Measurements from ENCODE around the gene LIN7A. TPM values are rescaled to one million over a fixed set of nuclear protein-coding genes. Genes with fewer than 3 reads are reported as not detected.
"Not testable (repeated sequence)": the region's sequence is repeated elsewhere in the genome, so short reads cannot be mapped to it uniquely, and the experiment has no call there.

Gene LIN7A
- total RNA-seq, 5 donors from 2014 or later (not counting 1 experiment from before 2014, with no cell fraction given): 0.03 to 0.12 TPM; not detected in 3

GRCh38 chr12:80884651-80885050, 53.1 kb downstream of the LIN7A start:
- Histone ChIP-seq H3K4me3 (ENCODE audit: control insufficient read depth in 1 of 2, extremely low read depth in 1 of 2, low read length in 1 of 2) (no peak overlapping the region), H3K27me3 (replicated peaks in 1 of 2; ENCODE audit: control insufficient read depth in 2 of 2, extremely low read depth in 1 of 2, insufficient read depth in 2 of 2, low read length in 1 of 2) (no peaks in the 10 kb centered on the region), H3K9me3 (no peaks in the 10 kb centered on the region), H3K36me3 (ENCODE audit: control insufficient read depth in 2 of 2, extremely low read depth in 1 of 2, insufficient read depth in 1 of 2, low read length in 1 of 2) (no peaks in the 10 kb centered on the region), H3K4me1 (ENCODE audit: control insufficient read depth in 1 of 2, extremely low read depth in 1 of 2, insufficient read depth in 2 of 2, low read length in 2 of 2) (no peaks in the 10 kb centered on the region), H3K27ac (ENCODE audit: low read length) (no peak overlapping the region)
- no CpG with 5 or more reads among the region's 1 CpG for WGBS (ENCODE audit: insufficient coverage)
- ChIA-PET POLR2A (no interaction called here), CTCF (no interaction called here)
- no peak for DNase-seq
- Mint-ChIP-seq H3K4me1 (no peaks in the 10 kb centered on the region), H3K36me3 (no peaks in the 10 kb centered on the region), H3K4me3 (no peak overlapping the region), H3K9me3 (peaks cover 3 to 9% (median 7%) of the 10 kb centered on the region in 3 donors), H3K27me3 (no peaks in the 10 kb centered on the region), H3K27ac (no peak overlapping the region)
- ATAC-seq (replicated peaks in 1 of 4): no peak

DNA sequence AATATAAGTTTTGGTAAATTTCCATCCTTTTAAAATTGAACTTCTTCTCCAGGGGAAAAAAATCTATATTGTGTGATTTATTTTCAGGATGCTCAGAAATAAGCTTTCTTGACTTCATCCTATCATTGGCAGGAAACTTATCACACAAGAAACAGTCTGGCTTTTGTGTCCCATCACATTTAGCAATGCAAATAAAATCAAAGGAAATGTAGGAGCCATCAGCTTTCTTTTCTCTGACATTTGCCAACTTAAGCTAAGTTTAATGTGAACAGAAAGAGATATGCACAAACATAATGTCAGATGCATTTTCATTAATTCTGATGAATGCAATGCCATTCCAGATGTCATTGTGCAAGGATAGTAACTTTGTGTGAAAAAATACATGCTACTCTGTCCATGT, 56.6 kb downstream of the LIN7A start:
- H3K4me3 Mint-ChIP-seq: no peak overlapping the region
- ATAC-seq (replicated peaks in 1 of 4): no peak

DNA sequence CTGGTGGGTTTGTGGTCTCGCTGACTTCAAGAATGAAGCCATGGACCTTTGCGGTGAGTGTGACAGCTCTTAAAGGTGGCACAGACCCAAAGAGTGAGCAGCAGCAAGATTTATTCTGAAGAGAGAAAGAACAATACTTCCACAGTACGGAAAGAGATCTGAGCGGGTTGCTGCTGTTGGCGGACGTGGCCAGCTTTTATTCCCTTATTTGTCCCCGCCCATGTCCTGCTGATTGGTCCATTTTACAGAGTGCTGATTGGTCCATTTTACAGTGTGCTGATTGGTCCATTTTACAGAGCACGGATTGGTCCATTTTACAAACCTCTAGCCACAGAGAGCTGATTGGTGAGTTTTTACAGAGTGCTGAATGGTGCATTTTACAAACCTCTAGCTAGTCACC, 59.3 kb downstream of the LIN7A start:
- H3K27me3 Mint-ChIP-seq; H3K36me3 ChIP-seq (ENCODE audit: control insufficient read depth in 2 of 2, extremely low read depth in 1 of 2, insufficient read depth in 1 of 2, low read length in 1 of 2); H3K36me3 Mint-ChIP-seq; CTCF ChIA-PET; H3K4me3 ChIP-seq (ENCODE audit: control insufficient read depth in 1 of 2, extremely low read depth in 1 of 2, low read length in 1 of 2); ATAC-seq (replicated peaks in 1 of 4); H3K9me3 ChIP-seq; H3K4me3 Mint-ChIP-seq; DNase-seq; H3K27me3 ChIP-seq (replicated peaks in 1 of 2; ENCODE audit: control insufficient read depth in 2 of 2, extremely low read depth in 1 of 2, insufficient read depth in 2 of 2, low read length in 1 of 2); H3K4me1 ChIP-seq (ENCODE audit: control insufficient read depth in 1 of 2, extremely low read depth in 1 of 2, insufficient read depth in 2 of 2, low read length in 2 of 2); H3K27ac Mint-ChIP-seq; H3K4me1 Mint-ChIP-seq; H3K27ac ChIP-seq (ENCODE audit: low read length): not testable (repeated sequence)
- WGBS (ENCODE audit: insufficient coverage): 76% methylated on average over 6 of the region's 8 CpGs
- POLR2A ChIA-PET: interaction anchor here in 1 of 2 donors (0.6 kb wide), 1 partner anchor 1583 kb away, joined by 4 read pairs; no protein-coding TSS in a partner anchor
- peaks cover 0 to 19% (median 3%) of the 10 kb centered on the region in 3 donors for H3K9me3 Mint-ChIP-seq

More for the DNA sequence above, 56.6 kb downstream of the LIN7A start:
- Histone ChIP-seq H3K36me3 (ENCODE audit: control insufficient read depth in 2 of 2, extremely low read depth in 1 of 2, insufficient read depth in 1 of 2, low read length in 1 of 2) (no peaks in the 10 kb centered on the region), H3K4me3 (ENCODE audit: control insufficient read depth in 1 of 2, extremely low read depth in 1 of 2, low read length in 1 of 2) (no peak overlapping the region), H3K27me3 (replicated peaks in 1 of 2; ENCODE audit: control insufficient read depth in 2 of 2, extremely low read depth in 1 of 2, insufficient read depth in 2 of 2, low read length in 1 of 2) (no peaks in the 10 kb centered on the region), H3K27ac (ENCODE audit: low read length) (no peak overlapping the region), H3K9me3 (no peaks in the 10 kb centered on the region), H3K4me1 (ENCODE audit: control insufficient read depth in 1 of 2, extremely low read depth in 1 of 2, insufficient read depth in 2 of 2, low read length in 2 of 2) (no peaks in the 10 kb centered on the region)
- CTCF ChIA-PET: no interaction called here
- Mint-ChIP-seq H3K27ac (no peak overlapping the region), H3K9me3 (peaks cover 0 to 13% (median 3%) of the 10 kb centered on the region in 3 donors), H3K36me3 (no peaks in the 10 kb centered on the region), H3K4me1 (no peaks in the 10 kb centered on the region), H3K27me3 (no peaks in the 10 kb centered on the region)
- POLR2A ChIA-PET: interaction anchor here in 1 of 2 donors (0.7 kb wide), 1 partner anchor 15 kb away, joined by 3 read pairs; no protein-coding TSS in a partner anchor
- DNase-seq: no peak

- Mint-ChIP-seq H3K27ac (no peak overlapping the region), H3K4me3 (no peak overlapping the region), H3K36me3 (no peaks in the 10 kb centered on the region), H3K9me3 (peaks cover 0 to 14% (median 0%) of the 10 kb centered on the region in 3 donors), H3K27me3 (no peaks in the 10 kb centered on the region), H3K4me1 (no peaks in the 10 kb centered on the region)
- H3K9me3 ChIP-seq: no peaks in the 10 kb centered on the region
- no peaks in the 10 kb centered on the region for H3K36me3 ChIP-seq (ENCODE audit: control insufficient read depth in 2 of 2, extremely low read depth in 1 of 2, insufficient read depth in 1 of 2, low read length in 1 of 2)
- POLR2A ChIA-PET: no interaction called here
- CTCF ChIA-PET: no interaction called here
- WGBS (ENCODE audit: insufficient coverage): no CpG with 5 or more reads among the region's 2 CpGs
- H3K27me3 ChIP-seq (replicated peaks in 1 of 2; ENCODE audit: control insufficient read depth in 2 of 2, extremely low read depth in 1 of 2, insufficient read depth in 2 of 2, low read length in 1 of 2): no peaks in the 10 kb centered on the region
- ATAC-seq (replicated peaks in 1 of 4) (no peak), DNase-seq (no peak)
- H3K4me1 ChIP-seq (ENCODE audit: control insufficient read depth in 1 of 2, extremely low read depth in 1 of 2, insufficient read depth in 2 of 2, low read length in 2 of 2): no peaks in the 10 kb centered on the region
- no peak overlapping the region for H3K4me3 ChIP-seq (ENCODE audit: control insufficient read depth in 1 of 2, extremely low read depth in 1 of 2, low read length in 1 of 2)
- no peak overlapping the region for H3K27ac ChIP-seq (ENCODE audit: low read length)
Observed at GRCh38 chr12:80877721-80878265, 59.9 kb downstream of the LIN7A start.

DNA sequence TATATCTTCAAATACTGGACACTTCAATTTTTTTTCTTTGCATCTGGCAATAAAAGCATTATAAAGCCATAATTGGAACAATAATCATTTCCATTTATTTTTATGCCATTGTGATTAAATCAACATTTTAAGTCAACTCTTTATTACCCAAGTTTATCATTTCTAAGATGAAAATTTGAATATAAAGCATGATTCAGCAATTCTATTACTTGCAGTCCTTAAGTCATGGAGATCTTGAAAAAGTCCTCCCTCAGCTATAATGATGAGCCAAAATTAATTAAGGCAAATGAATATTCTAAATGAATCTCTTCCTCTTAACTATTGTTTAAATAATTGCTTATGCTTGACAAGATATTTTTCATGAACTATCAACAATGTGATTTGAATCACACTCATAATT, 65.7 kb downstream of the LIN7A start:
- CTCF ChIA-PET: no interaction called here
- no peaks in the 10 kb centered on the region for H3K36me3 Mint-ChIP-seq
- H3K27me3 Mint-ChIP-seq: no peaks in the 10 kb centered on the region
- POLR2A ChIA-PET: no interaction called here
- ATAC-seq (replicated peaks in 1 of 4) (no peak), DNase-seq (no peak)
- no peak overlapping the region for H3K4me3 ChIP-seq (ENCODE audit: control insufficient read depth in 1 of 2, extremely low read depth in 1 of 2, low read length in 1 of 2)
- H3K9me3 Mint-ChIP-seq: peaks cover 0 to 6% (median 4%) of the 10 kb centered on the region in 3 donors
- no peak overlapping the region for H3K27ac Mint-ChIP-seq
- H3K4me3 Mint-ChIP-seq: no peak overlapping the region
- no peak overlapping the region for H3K27ac ChIP-seq (ENCODE audit: low read length)
- no peaks in the 10 kb centered on the region for H3K36me3 ChIP-seq (ENCODE audit: control insufficient read depth in 2 of 2, extremely low read depth in 1 of 2, insufficient read depth in 1 of 2, low read length in 1 of 2)
- no peaks in the 10 kb centered on the region for H3K27me3 ChIP-seq (replicated peaks in 1 of 2; ENCODE audit: control insufficient read depth in 2 of 2, extremely low read depth in 1 of 2, insufficient read depth in 2 of 2, low read length in 1 of 2)
- no peaks in the 10 kb centered on the region for H3K4me1 Mint-ChIP-seq
- H3K4me1 ChIP-seq (ENCODE audit: control insufficient read depth in 1 of 2, extremely low read depth in 1 of 2, insufficient read depth in 2 of 2, low read length in 2 of 2): no peaks in the 10 kb centered on the region
- no peaks in the 10 kb centered on the region for H3K9me3 ChIP-seq

DNA sequence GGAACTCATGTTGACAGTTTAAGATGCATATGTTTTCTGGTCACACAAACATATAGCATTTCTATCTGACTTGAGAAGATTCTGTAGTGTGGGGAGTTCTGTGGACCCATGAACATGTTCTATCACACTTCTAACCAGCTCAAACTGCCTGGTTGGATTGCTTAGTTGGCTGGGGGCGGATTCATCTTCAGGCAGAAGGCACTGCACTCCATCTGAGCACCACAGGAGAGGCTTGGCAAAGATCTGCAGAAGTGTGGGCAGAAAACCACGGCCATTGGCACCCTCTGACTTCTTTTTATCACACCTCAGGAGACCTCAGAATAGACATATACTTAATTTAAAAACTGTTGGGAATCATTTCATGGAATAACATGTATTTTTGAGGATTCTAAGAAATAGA, 68.5 kb downstream of the LIN7A start:
- no peak overlapping the region for H3K4me3 ChIP-seq (ENCODE audit: control insufficient read depth in 1 of 2, extremely low read depth in 1 of 2, low read length in 1 of 2)
- H3K27me3 ChIP-seq (replicated peaks in 1 of 2; ENCODE audit: control insufficient read depth in 2 of 2, extremely low read depth in 1 of 2, insufficient read depth in 2 of 2, low read length in 1 of 2): no peaks in the 10 kb centered on the region
- no peak for ATAC-seq (replicated peaks in 1 of 4)
- H3K27ac ChIP-seq (ENCODE audit: low read length): no peak overlapping the region
- Mint-ChIP-seq H3K27ac (no peak overlapping the region), H3K27me3 (no peaks in the 10 kb centered on the region), H3K9me3 (peaks cover 0 to 11% (median 3%) of the 10 kb centered on the region in 3 donors), H3K4me3 (no peak overlapping the region), H3K4me1 (no peaks in the 10 kb centered on the region), H3K36me3 (no peaks in the 10 kb centered on the region)
- no CpG with 5 or more reads among the region's 2 CpGs for WGBS (ENCODE audit: insufficient coverage)
- no peaks in the 10 kb centered on the region for H3K9me3 ChIP-seq
- no peaks in the 10 kb centered on the region for H3K4me1 ChIP-seq (ENCODE audit: control insufficient read depth in 1 of 2, extremely low read depth in 1 of 2, insufficient read depth in 2 of 2, low read length in 2 of 2)
- POLR2A ChIA-PET: no interaction called here
- CTCF ChIA-PET: no interaction called here
- no peaks in the 10 kb centered on the region for H3K36me3 ChIP-seq (ENCODE audit: control insufficient read depth in 2 of 2, extremely low read depth in 1 of 2, insufficient read depth in 1 of 2, low read length in 1 of 2)
- no peak for DNase-seq

GRCh38 chr12:80868576-80868975, 69.2 kb downstream of the LIN7A start:
- H3K36me3 Mint-ChIP-seq: no peaks in the 10 kb centered on the region
- no peaks in the 10 kb centered on the region for H3K27me3 Mint-ChIP-seq
- DNase-seq (no peak), ATAC-seq (replicated peaks in 1 of 4) (no peak)
- H3K4me3 ChIP-seq (ENCODE audit: control insufficient read depth in 1 of 2, extremely low read depth in 1 of 2, low read length in 1 of 2): no peak overlapping the region
- ChIA-PET POLR2A (no interaction called here), CTCF (no interaction called here)
- no peaks in the 10 kb centered on the region for H3K27me3 ChIP-seq (replicated peaks in 1 of 2; ENCODE audit: control insufficient read depth in 2 of 2, extremely low read depth in 1 of 2, insufficient read depth in 2 of 2, low read length in 1 of 2)
- H3K9me3 Mint-ChIP-seq: peaks cover 0 to 11% (median 0%) of the 10 kb centered on the region in 3 donors
- H3K27ac ChIP-seq (ENCODE audit: low read length): no peak overlapping the region
- H3K36me3 ChIP-seq (ENCODE audit: control insufficient read depth in 2 of 2, extremely low read depth in 1 of 2, insufficient read depth in 1 of 2, low read length in 1 of 2): no peaks in the 10 kb centered on the region
- no peaks in the 10 kb centered on the region for H3K4me1 ChIP-seq (ENCODE audit: control insufficient read depth in 1 of 2, extremely low read depth in 1 of 2, insufficient read depth in 2 of 2, low read length in 2 of 2)
- H3K9me3 ChIP-seq: no peaks in the 10 kb centered on the region
- H3K4me3 Mint-ChIP-seq: no peak overlapping the region
- H3K27ac Mint-ChIP-seq: no peak overlapping the region
- no peaks in the 10 kb centered on the region for H3K4me1 Mint-ChIP-seq
- WGBS (ENCODE audit: insufficient coverage): 100% methylated on average over 1 of the region's 1 CpG
